ENCODE measurements around the gene BIRC3. TPM values are rescaled to one million over a fixed set of nuclear protein-coding genes. Genes with fewer than 3 reads are reported as not detected.
A peak's percentile ranks its signal among the peaks of the same experiment; 100 is the strongest.
"Not testable (repeated sequence)": the region's sequence is repeated elsewhere in the genome, so short reads cannot be mapped to it uniquely, and the experiment has no call there.

The BIRC3 gene
- total RNA-seq, 1 donor: 1.8 TPM

GRCh38 chr11:102293873-102294601, 23.2 kb upstream of the BIRC3 start:
- Histone ChIP-seq H3K36me3 (ENCODE audit: insufficient read depth, low read length) (no peaks in the 10 kb centered on the region), H3K79me2 (ENCODE audit: insufficient read depth, low read length) (no peaks in the 10 kb centered on the region), H3K27ac (ENCODE audit: low read depth, low read length) (no peak overlapping the region), H3K9me3 (ENCODE audit: low read depth, low read length) (no peaks in the 10 kb centered on the region), H3K27me3 (ENCODE audit: insufficient read depth, low read length) (no peaks in the 10 kb centered on the region), H2AFZ (ENCODE audit: low read length) (peak overlapping the region; percentile 87), H4K20me1 (ENCODE audit: insufficient read depth, low read length) (no peaks in the 10 kb centered on the region), H3K4me1 (ENCODE audit: insufficient read depth, low read length) (peaks cover 10% of the 10 kb centered on the region), H3K4me2 (ENCODE audit: insufficient read depth, low read length) (peak overlapping the region; percentile 70), H3K4me3 (ENCODE audit: insufficient read depth, low read length) (no peak overlapping the region)
- DNase-seq (ENCODE audit: insufficient read length, low spot score, missing footprints): peak; percentile 30
- peak; percentile 68 for TF ChIP-seq CTCF (IDR thresholded peaks at IDR 0.05; ENCODE audit: extremely low read depth, low read depth, low read length)

GRCh38 chr11:102295045-102295444, 22.2 kb upstream of the BIRC3 start:
- Histone ChIP-seq H3K4me2 (ENCODE audit: insufficient read depth, low read length) (no peak overlapping the region), H3K79me2 (ENCODE audit: insufficient read depth, low read length) (no peaks in the 10 kb centered on the region), H3K4me3 (ENCODE audit: insufficient read depth, low read length) (no peak overlapping the region), H3K9me3 (ENCODE audit: low read depth, low read length) (no peaks in the 10 kb centered on the region), H3K36me3 (ENCODE audit: insufficient read depth, low read length) (no peaks in the 10 kb centered on the region), H3K27me3 (ENCODE audit: insufficient read depth, low read length) (no peaks in the 10 kb centered on the region), H3K4me1 (ENCODE audit: insufficient read depth, low read length) (peaks cover 6% of the 10 kb centered on the region), H4K20me1 (ENCODE audit: insufficient read depth, low read length) (no peaks in the 10 kb centered on the region), H3K27ac (ENCODE audit: low read depth, low read length) (no peak overlapping the region), H2AFZ (ENCODE audit: low read length) (peak overlapping the region; percentile 1)
- no peak for DNase-seq (ENCODE audit: insufficient read length, low spot score, missing footprints)
- no peak for TF ChIP-seq CTCF (IDR thresholded peaks at IDR 0.05; ENCODE audit: extremely low read depth, low read depth, low read length)

- not testable (repeated sequence) for H3K79me2 ChIP-seq (ENCODE audit: insufficient read depth, low read length); H3K4me1 ChIP-seq (ENCODE audit: insufficient read depth, low read length); H3K27me3 ChIP-seq (ENCODE audit: insufficient read depth, low read length); H3K4me2 ChIP-seq (ENCODE audit: insufficient read depth, low read length); H3K27ac ChIP-seq (ENCODE audit: low read depth, low read length); DNase-seq (ENCODE audit: insufficient read length, low spot score, missing footprints); H2AFZ ChIP-seq (ENCODE audit: low read length); H3K9me3 ChIP-seq (ENCODE audit: low read depth, low read length); H3K4me3 ChIP-seq (ENCODE audit: insufficient read depth, low read length); H4K20me1 ChIP-seq (ENCODE audit: insufficient read depth, low read length); H3K36me3 ChIP-seq (ENCODE audit: insufficient read depth, low read length)
Observed at GRCh38 chr11:102296757-102297156, 20.5 kb upstream of the BIRC3 start.

GRCh38 chr11:102300837-102301236, 16.4 kb upstream of the BIRC3 start:
- not testable (repeated sequence) for H3K9me3 ChIP-seq (ENCODE audit: low read depth, low read length); H3K4me3 ChIP-seq (ENCODE audit: insufficient read depth, low read length); H3K79me2 ChIP-seq (ENCODE audit: insufficient read depth, low read length); H3K4me2 ChIP-seq (ENCODE audit: insufficient read depth, low read length); H3K36me3 ChIP-seq (ENCODE audit: insufficient read depth, low read length); H3K27ac ChIP-seq (ENCODE audit: low read depth, low read length); H3K4me1 ChIP-seq (ENCODE audit: insufficient read depth, low read length); H4K20me1 ChIP-seq (ENCODE audit: insufficient read depth, low read length); DNase-seq (ENCODE audit: insufficient read length, low spot score, missing footprints); H2AFZ ChIP-seq (ENCODE audit: low read length); H3K27me3 ChIP-seq (ENCODE audit: insufficient read depth, low read length)

- no peaks in the 10 kb centered on the region for H3K4me1 ChIP-seq (ENCODE audit: insufficient read depth, low read length)
- no peak for DNase-seq (ENCODE audit: insufficient read length, low spot score, missing footprints)
- H3K4me2 ChIP-seq (ENCODE audit: insufficient read depth, low read length): no peak overlapping the region
- H3K27ac ChIP-seq (ENCODE audit: low read depth, low read length): no peak overlapping the region
- H4K20me1 ChIP-seq (ENCODE audit: insufficient read depth, low read length): no peaks in the 10 kb centered on the region
- H2AFZ ChIP-seq (ENCODE audit: low read length): no peak overlapping the region
- no peaks in the 10 kb centered on the region for H3K27me3 ChIP-seq (ENCODE audit: insufficient read depth, low read length)
- no peaks in the 10 kb centered on the region for H3K79me2 ChIP-seq (ENCODE audit: insufficient read depth, low read length)
- no peaks in the 10 kb centered on the region for H3K36me3 ChIP-seq (ENCODE audit: insufficient read depth, low read length)
- H3K9me3 ChIP-seq (ENCODE audit: low read depth, low read length): no peaks in the 10 kb centered on the region
- TF ChIP-seq CTCF (IDR thresholded peaks at IDR 0.05; ENCODE audit: extremely low read depth, low read depth, low read length): no peak
- no peak overlapping the region for H3K4me3 ChIP-seq (ENCODE audit: insufficient read depth, low read length)
Observed at GRCh38 chr11:102302241-102302640, 15.0 kb upstream of the BIRC3 start.
